Stimulated activated naive CD4-positive, alpha-beta T cell treated with Interleukin-2 at 50 U/mL for 16 hours (primary cell): ENCODE results near the gene ASPHD1.
A peak's percentile ranks its signal among the peaks of the same experiment; 100 is the strongest.
"Not testable (repeated sequence)": the region's sequence is repeated elsewhere in the genome, so short reads cannot be mapped to it uniquely, and the experiment has no call there.

Source experiments
- DNase-seq: peaks from one replicate; lab custom pipeline; 2025; lab: John Stamatoyannopoulos, UW

The ASPHD1 gene

GRCh38 chr16:29900102-29900887 is at the start of gene ASPHD1:
Gene ASPHD1, plus strand, starts transcription at chr16:29900488. Its CDS starts 484 bp downstream, at chr16:29900972.
- peak; percentile 64 for DNase-seq

GRCh38 chr16:29850998-29851397 is 49.3 kb upstream of the ASPHD1 start:
- DNase-seq = no peak

GRCh38 chr16:29852654-29853053 is 47.6 kb upstream of the ASPHD1 start:
- DNase-seq = no peak

GRCh38 chr16:29854520-29855100 is 45.7 kb upstream of the ASPHD1 start:
- no peak for DNase-seq

GRCh38 chr16:29857133-29857760 is 43.0 kb upstream of the ASPHD1 start:
- DNase-seq = no peak

GRCh38 chr16:29858149-29858849 is 42.0 kb upstream of the ASPHD1 start:
- no peak for DNase-seq

- no peak for DNase-seq
Observed at GRCh38 chr16:29858974-29859373, 41.3 kb upstream of the ASPHD1 start.

- no peak for DNase-seq
Observed at GRCh38 chr16:29860218-29860617, 40.1 kb upstream of the ASPHD1 start.

- DNase-seq = no peak
Observed at GRCh38 chr16:29862383-29862883, 37.9 kb upstream of the ASPHD1 start.

- peak; percentile 92 for DNase-seq
Observed at GRCh38 chr16:29862884-29863668, 37.2 kb upstream of the ASPHD1 start, which contains the start of gene CDIPT. Gene CDIPT, minus strand, starts transcription at chr16:29863226. Its CDS starts 369 bp downstream, at chr16:29862857.

GRCh38 chr16:29863669-29863984 is 36.7 kb upstream of the ASPHD1 start:
- DNase-seq = no peak

- no peak for DNase-seq
Observed at GRCh38 chr16:29864205-29864604, 36.1 kb upstream of the ASPHD1 start.

- no peak for DNase-seq
Observed at GRCh38 chr16:29868396-29869009, 31.8 kb upstream of the ASPHD1 start.

GRCh38 chr16:29869067-29869466 is 31.2 kb upstream of the ASPHD1 start:
- DNase-seq = not testable (repeated sequence)

GRCh38 chr16:29871822-29872546 is 28.3 kb upstream of the ASPHD1 start:
- DNase-seq = no peak

GRCh38 chr16:29873319-29873718 is 27.0 kb upstream of the ASPHD1 start:
- DNase-seq = no peak

GRCh38 chr16:29875206-29875605 is 25.1 kb upstream of the ASPHD1 start:
- DNase-seq = no peak

- no peak for DNase-seq
Observed at GRCh38 chr16:29876217-29876593, 24.1 kb upstream of the ASPHD1 start.

GRCh38 chr16:29876594-29877249 is 23.6 kb upstream of the ASPHD1 start:
- DNase-seq = peak; percentile 31
